HG03469 (cell line): ENCODE results near the gene MATR3.
"Not testable (repeated sequence)": the region's sequence is repeated elsewhere in the genome, so short reads cannot be mapped to it uniquely, and the experiment has no call there.

Source experiments
- ATAC-seq: cut with Tn5 transposase; IDR thresholded peaks from one replicate; pipeline ENCODE4 v1.9.1; 2021; ENCODE audit warnings: mild to moderate bottlenecking, moderate library complexity, moderate number of reproducible peaks; ENCODE audit not compliant: unreplicated experiment

The MATR3 gene

DNA sequence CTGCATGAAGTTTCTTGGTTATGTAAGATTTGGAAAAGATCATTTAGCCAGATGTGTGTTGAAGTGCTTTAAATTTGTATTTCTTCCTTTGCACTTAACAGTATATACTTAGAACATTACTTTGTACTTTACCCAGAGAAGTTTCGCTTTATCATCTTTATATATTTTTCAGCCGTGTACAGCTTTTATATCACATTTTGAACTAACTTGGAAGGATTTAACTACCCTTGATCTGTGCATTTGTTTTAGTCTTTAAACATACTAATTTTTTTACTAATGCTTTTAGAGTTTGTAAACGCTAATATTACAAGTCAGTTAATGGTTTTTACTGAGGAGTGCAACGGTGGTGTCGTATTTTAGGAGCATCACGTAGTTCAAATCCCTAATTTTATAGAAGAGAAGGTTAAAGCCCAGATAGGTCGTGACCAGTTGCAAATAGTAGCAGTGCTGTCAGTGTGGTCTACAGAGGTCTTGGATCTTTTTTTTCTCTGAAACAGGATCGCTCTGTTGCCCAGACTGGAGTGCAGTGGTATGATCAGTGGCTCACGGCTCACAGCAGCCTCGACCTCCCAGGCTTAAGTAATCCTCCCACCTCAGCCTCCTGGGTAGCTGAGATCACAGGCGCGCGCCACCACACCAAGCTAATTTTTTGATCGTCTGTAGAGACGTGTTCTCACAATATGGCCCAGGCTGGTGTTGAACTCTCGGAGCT lies 2.0 kb downstream of the MATR3 start:
- no peak for ATAC-seq

DNA sequence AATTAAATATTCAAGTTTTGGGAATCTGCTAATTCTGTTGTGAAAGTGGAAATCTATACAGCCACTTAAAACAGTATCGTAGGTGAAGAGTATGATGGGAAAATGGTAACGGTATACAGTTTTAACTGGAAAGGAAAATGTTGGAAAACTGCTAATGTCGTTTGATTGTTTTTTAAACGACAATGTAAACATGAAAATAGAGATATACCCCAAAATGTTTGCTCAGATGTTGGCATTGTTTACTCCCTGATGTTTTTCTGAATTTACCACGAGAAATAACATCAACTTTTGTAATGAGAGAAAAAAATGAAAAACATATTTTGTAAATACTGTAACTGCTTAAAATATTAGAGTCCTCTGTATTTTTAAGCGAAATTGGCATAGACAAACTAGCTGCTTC lies 2.7 kb downstream of the MATR3 start:
- no peak for ATAC-seq

DNA sequence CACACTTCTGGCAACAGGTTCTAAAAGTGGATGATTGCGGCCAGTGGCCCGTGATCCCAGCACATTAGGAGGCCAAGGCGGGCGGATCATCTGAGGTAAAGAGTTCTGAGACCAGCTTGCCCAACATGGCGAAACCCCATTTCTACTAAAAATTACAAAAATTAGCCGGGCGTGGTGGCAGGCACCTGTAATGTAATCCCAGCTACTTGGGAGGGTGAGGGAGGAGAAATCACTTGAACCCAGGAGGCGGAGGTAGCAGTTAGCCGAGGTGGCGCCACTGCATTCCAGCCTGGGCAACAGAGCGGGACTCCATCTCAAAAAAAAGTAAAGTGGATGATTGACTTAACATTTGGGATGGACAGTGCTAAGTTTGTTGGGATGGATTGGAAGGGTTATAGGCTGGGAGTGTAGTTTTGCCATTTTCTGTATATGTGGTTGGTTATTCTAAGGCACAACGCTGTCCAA lies 3.4 kb downstream of the MATR3 start:
- no peak for ATAC-seq

DNA sequence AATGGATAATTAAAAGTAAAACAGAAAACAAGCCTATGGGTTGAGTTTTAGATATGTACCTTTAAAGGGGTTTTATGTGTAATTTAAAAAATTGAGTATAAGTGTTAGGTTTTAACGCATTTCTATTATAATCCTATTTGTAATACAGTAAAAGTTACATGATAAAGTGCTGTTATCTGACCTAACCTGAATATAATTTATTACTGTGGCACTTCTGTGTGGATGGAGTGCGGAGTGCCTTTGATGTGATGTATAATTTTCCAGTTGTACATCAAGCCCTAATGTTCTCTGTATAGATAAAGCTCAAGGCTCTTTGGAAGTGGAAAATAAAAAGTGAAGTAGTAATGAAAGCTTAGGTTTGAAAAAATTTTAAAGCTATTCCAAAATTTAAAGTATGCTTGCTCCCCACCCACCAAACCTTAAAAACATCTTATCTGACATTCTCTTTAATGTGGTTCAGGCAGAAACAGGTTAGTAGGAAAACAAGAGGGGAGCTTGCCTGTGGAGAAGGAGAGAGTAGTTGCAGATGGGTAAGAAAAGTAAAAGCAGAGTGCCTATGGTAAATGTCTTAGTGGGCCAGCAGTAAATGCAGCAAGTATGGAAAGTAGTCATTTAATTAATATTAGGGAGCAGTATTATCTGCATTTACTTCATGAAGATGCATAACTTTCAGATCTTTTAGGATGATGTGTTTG lies 4.0 kb downstream of the MATR3 start:
- ATAC-seq: no peak

DNA sequence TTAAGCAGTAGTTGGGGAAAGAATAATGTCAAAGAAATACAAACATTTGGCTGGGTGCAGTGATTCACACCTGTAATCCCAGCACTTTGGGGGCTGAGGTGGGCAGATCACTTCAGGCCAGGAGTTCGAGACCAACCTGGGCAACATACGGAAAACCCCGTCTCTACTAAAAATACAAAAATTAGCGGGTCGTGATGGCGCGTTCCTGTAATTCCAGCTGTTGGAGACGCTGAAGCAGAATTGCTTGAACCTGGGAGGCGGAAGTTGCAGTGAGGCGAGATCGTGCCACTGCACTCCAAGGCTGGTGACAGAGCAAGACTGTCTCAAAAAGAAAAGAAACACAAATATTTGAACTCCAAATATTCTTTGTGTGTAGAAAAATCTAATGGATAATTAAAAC lies 4.7 kb downstream of the MATR3 start:
- no peak for ATAC-seq

DNA sequence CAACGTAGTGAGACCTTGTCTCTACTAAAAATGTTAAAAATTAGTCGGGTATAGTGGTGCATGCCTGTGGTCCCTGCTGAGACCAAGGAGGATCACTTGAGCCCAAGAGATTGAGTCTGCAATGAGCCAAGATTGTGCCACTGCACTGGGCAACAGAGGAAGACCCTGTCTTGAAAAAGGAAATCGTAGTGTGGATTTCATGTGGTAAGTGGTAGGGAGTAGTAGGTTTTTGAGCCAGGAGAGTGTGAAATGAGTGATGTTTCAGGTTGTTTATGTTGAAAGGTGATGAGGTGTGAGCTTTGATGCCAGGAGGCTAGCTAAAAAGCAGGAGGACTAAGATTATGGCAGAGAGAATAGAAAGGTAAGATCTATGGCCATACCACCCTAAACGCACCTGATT lies 5.9 kb downstream of the MATR3 start:
- no peak for ATAC-seq

DNA sequence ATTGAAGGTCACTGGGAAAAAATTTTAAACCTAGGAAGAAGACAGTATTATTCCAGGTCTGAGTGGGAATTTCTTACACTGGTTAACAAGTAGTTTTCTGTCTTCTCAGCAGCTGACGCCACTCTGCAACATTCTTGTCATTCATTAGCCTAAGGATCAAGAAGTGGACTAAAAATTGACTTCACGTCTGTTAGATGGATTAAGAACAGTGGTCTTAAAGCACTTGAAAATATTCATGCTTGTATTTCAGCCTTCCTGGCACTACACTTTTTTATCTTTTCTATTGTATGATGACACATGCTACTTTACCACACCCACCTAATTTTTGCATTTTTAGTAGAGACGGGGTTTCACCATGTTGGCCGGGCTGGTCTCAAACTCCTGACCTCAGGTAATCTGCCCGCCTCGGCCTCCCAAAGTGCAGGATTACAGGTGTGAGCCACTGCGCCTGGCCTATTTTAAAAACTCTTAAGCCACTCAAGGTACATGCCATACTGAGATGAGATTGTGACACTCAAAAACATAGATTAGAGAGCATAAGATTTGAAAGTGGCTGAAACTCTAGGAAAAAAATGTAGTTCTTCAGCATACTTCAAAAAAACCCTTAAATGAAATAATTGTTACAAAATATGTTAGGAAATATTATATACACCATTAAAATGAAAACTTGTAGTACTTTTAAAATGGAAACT lies 8.4 kb downstream of the MATR3 start:
- no peak for ATAC-seq

DNA sequence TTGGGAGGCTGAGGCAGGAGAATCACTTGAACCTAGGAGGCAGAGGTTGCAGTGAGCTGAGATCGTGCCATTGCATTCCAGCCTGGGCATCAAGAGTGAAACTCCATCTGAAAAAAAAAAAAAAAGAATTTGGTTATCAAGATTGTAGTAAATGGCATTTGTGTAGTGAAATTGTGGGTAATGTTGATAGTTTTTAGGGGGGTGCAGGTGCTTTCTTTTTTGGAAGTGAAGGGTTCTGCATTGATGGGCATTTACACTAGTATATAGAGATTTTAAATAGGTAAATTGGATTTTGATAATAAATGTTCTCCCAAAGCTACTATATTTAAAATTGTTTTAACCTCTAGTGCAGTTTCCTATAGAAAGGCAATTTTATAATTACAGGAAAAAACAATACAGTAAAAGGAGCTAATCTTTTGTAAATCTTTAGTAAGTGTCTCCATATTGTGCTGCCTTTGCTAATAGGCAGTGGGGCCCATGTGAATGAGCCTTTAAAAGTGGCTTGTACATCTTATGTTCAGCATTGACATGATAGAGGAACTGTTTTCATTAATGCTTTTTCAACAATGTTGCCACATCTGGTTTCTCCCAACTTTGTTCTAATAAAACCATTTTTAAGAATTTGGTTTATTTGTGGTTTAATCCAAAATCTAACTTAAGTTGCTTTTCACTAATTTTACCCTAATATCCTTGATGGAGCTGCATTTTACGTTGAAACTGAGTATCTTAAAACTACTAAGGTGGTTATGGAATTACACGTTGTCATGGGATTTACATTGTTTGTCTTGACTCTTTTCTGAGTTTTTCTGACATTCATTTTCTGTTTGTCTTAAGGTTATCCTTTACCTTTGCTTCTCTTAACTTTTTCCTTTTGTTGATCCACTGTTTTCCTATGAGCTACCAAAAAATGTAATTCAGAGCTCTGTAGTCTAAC lies 11.1 kb downstream of the MATR3 start:
- ATAC-seq: no peak

DNA sequence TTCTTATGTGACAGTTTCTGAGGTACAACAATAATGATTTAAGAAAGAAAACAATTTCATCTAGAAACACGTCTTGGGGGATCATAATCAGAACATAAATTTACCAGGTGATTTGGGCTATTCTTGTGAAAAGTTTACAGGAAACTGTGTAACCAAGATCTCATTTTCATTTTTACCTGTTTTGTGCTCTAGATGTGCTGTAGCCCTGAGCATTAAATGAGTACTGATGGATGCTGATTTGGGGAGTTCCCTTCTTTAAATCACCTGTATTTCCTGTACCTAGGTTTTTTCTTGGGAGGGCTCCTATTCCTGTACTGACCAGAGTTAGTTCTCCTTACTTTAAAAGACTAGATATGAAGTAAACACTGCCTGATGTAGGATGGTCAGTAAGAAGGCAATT lies 12.7 kb downstream of the MATR3 start:
- ATAC-seq: no peak

DNA sequence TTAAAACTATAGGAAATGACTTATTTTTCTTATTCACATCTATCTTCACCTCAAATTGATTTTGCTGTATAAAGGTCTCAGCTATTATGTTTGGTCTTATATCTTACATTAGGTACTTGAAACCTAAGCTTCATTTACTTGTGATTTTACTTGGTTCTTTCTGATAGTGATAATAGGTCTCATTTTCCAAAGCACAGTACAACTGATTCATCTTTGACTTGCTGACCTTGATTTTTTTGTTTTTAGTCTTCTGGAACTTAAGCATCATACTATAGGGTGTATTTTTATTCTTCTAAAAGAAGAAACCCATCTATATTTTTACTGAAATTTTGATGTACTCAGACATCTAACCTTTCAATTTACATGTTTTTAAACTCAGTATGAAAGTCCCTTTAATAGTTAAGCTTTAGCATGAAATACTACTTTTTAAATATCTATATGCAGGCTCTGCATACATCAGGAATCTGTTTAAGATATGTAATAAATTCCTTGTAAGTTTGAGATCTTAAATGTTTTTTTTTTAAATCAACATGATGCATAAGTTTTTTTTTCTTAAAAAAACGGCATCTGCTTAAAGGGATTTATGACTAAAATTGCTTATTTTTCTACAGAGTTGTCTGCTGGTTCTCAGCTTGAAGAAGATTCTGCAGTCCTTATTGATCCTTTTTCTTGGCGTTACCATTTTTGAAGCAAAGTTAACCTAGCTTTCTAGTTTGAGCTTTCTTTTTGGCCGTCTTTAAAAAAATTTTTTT lies 13.3 kb downstream of the MATR3 start:
- no peak for ATAC-seq

GRCh38 chr5:139308797-139309196 lies 15.3 kb downstream of the MATR3 start:
- no peak for ATAC-seq

DNA sequence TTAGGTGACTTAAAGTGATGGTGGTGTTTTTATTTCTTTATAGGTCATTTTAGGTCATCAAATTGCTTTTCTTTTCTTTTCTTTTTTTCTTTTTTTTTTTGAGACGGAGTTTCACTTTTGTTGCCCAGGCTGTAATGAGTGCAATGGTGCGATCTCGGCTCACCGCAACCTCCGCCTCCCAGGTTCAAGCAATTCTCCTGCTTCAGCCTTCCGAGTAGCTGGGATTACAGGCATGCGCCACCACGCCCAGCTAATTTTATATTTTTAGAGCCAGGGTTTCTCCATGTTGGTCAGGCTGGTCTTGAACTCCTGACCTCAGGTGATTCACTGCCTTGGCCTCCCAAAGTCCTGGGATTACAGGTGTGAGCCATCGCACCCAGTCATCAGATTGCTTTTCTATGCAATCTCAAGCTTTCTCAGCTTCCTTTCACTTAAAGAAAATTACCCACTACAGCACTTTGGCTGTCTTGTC lies 17.2 kb downstream of the MATR3 start:
- ATAC-seq: not testable (repeated sequence)

GRCh38 chr5:139312075-139312474 lies 18.5 kb downstream of the MATR3 start:
- ATAC-seq: no peak

DNA sequence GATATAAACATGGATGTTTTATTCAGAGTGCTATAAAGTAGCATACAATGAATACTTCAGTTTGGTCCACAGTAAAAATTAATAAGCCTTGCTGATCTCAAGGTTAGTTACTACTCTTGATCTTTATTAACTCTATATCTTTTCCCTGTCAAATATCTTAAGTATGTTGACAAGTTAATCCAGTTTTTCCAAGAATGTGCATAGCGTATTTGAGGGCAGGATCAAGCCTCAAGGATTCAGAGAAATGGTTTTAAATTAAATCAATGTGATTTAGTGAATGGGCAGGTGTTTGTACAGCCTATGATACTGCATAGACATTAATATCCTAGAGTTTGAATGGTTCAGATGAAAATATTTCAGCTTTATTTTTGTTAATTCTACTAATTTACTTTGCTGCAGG lies 20.7 kb downstream of the MATR3 start:
- ATAC-seq: no peak

- ATAC-seq: no peak
These were observed 21.6 kb downstream of the MATR3 start for GRCh38 chr5:139315056-139315615.

- no peak for ATAC-seq
These were observed 42.3 kb downstream of the MATR3 start for GRCh38 chr5:139335811-139336210.

DNA sequence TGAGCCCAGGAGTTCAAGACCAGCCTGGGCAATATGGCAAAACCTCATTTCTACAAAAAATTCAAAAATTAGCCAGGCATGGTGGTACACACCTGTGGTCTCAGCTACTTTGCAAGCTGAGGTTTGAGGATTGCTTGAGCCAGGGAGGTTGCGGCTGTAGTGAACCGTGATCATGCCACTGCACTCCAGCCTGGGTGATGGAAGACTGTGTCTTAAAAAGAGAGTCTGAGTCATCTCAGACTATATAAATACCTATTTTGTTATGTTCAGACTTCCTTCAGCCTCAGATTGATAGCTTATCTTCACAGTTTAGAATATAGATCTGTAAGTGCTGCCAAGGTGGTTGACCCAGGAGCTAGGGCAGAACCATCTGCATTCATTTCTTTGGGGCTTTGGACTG lies 46.5 kb downstream of the MATR3 start:
- no peak for ATAC-seq

GRCh38 chr5:139341187-139341688 lies 47.7 kb downstream of the MATR3 start:
- ATAC-seq: no peak

GRCh38 chr5:139341689-139342422 lies 48.3 kb downstream of the MATR3 start, which contains the start of gene PAIP2:
Gene PAIP2 (plus strand): TSS chr5:139341854. CDS start chr5:139363785, 21,931 bp downstream.
- ATAC-seq: peak; percentile 58
